ENCODE results near the gene EML2. TPM values are rescaled to one million over a fixed set of nuclear protein-coding genes. Genes with fewer than 3 reads are reported as not detected.

Gene EML2
- total RNA-seq, 1 donor from 2014 or later, result 24.6 TPM

DNA sequence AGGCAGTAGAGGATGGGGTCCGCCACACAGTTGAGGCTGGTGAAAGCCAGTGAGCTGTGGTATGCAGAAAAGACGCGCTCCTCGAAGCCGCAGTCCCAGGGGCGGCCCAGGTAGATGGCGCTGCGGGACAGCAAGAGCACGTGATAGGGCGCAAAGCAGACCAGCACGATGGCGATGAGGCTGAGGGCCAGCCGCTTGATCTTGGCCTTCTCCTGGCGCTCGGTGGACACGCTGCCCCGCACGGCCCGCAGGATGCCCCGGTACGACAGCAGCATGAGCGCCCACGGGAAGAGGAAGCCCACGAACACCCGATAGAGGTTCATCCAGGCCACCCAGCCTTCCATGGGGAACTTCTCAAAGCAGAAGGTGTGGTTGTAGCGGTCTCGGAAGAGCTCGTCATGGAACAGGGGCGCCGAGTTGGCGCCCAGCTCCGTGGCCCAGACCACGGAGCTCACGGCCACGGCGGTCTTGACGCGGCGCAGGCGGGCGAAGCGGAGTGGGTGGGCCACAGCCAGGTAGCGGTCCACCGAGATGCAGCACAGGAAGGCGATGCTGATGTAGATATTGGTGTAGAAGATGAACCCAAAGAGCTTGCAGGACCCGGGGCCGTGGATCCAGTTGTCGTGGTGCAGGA lies 48.1 kb downstream of the EML2 start:
- TF ChIP-seq CTCF (IDR thresholded peaks at IDR 0.05; ENCODE audit: insufficient read depth, low read depth, low read length), result peak; percentile 14
- no peak for TF ChIP-seq EZH2 (IDR thresholded peaks at IDR 0.05; ENCODE audit: insufficient read depth, low read length)
- Mint-ChIP-seq H3K9me3 (ENCODE audit: unreplicated experiment) (peaks cover 2% of the 10 kb centered on the region), H3K4me3 (ENCODE audit: unreplicated experiment) (no peak overlapping the region), H3K27me3 (ENCODE audit: low read depth, unreplicated experiment) (peaks cover 7% of the 10 kb centered on the region), H3K4me1 (ENCODE audit: low read depth, unreplicated experiment) (no peaks in the 10 kb centered on the region), H3K36me3 (ENCODE audit: low read depth, unreplicated experiment) (no peaks in the 10 kb centered on the region), H3K27ac (ENCODE audit: unreplicated experiment) (no peak overlapping the region)
- no peak overlapping the region for H3K4me3 ChIP-seq (ENCODE audit: insufficient read depth, low read depth, low read length)
- no peaks in the 10 kb centered on the region for H3K36me3 ChIP-seq (ENCODE audit: insufficient read depth, low read length)
- no peaks in the 10 kb centered on the region for H3K27me3 ChIP-seq (ENCODE audit: insufficient read depth, low read length)
- H2AFZ ChIP-seq (ENCODE audit: low read depth, low read length), result peak overlapping the region; percentile 47
- no peak overlapping the region for H3K27ac ChIP-seq (ENCODE audit: low read depth, low read length)
- DNase-seq (ENCODE audit: low read depth) (no peak), FAIRE-seq (no peak)
- H4K20me1 ChIP-seq (ENCODE audit: insufficient read depth, low read length), result no peaks in the 10 kb centered on the region
- no peaks in the 10 kb centered on the region for H3K79me2 ChIP-seq (ENCODE audit: insufficient read depth, low read length)
- no peaks in the 10 kb centered on the region for H3K4me1 ChIP-seq (ENCODE audit: insufficient read depth, low read length)
- H3K9me3 ChIP-seq (ENCODE audit: insufficient read depth, low read depth, low read length), result no peaks in the 10 kb centered on the region
- H3K4me2 ChIP-seq (ENCODE audit: low read length), result peak overlapping the region; percentile 11
- H3K9ac ChIP-seq (ENCODE audit: low read length), result no peak overlapping the region

- H3K79me2 ChIP-seq (ENCODE audit: insufficient read depth, low read length), result no peaks in the 10 kb centered on the region
- no peaks in the 10 kb centered on the region for H3K4me1 ChIP-seq (ENCODE audit: insufficient read depth, low read length)
- H3K27me3 ChIP-seq (ENCODE audit: insufficient read depth, low read length), result no peaks in the 10 kb centered on the region
- TF ChIP-seq EZH2 (IDR thresholded peaks at IDR 0.05; ENCODE audit: insufficient read depth, low read length) (no peak), CTCF (IDR thresholded peaks at IDR 0.05; ENCODE audit: insufficient read depth, low read depth, low read length) (no peak)
- H3K36me3 Mint-ChIP-seq (ENCODE audit: low read depth, unreplicated experiment), result no peaks in the 10 kb centered on the region
- peaks cover 4% of the 10 kb centered on the region for H3K27me3 Mint-ChIP-seq (ENCODE audit: low read depth, unreplicated experiment)
- H3K9me3 Mint-ChIP-seq (ENCODE audit: unreplicated experiment), result peaks cover 2% of the 10 kb centered on the region
- no peak overlapping the region for H2AFZ ChIP-seq (ENCODE audit: low read depth, low read length)
- no peak overlapping the region for H3K4me3 ChIP-seq (ENCODE audit: insufficient read depth, low read depth, low read length)
- H3K36me3 ChIP-seq (ENCODE audit: insufficient read depth, low read length), result no peaks in the 10 kb centered on the region
- no peaks in the 10 kb centered on the region for H3K9me3 ChIP-seq (ENCODE audit: insufficient read depth, low read depth, low read length)
- no peak overlapping the region for H3K4me3 Mint-ChIP-seq (ENCODE audit: unreplicated experiment)
- H3K4me1 Mint-ChIP-seq (ENCODE audit: low read depth, unreplicated experiment), result no peaks in the 10 kb centered on the region
- DNase-seq (ENCODE audit: low read depth) (no peak), FAIRE-seq (no peak)
- no peak overlapping the region for H3K9ac ChIP-seq (ENCODE audit: low read length)
- H3K27ac ChIP-seq (ENCODE audit: low read depth, low read length), result no peak overlapping the region
- H3K27ac Mint-ChIP-seq (ENCODE audit: unreplicated experiment), result no peak overlapping the region
- peak overlapping the region; percentile 11 for H3K4me2 ChIP-seq (ENCODE audit: low read length)
- H4K20me1 ChIP-seq (ENCODE audit: insufficient read depth, low read length), result no peaks in the 10 kb centered on the region
Observed at GRCh38 chr19:45590300-45591003, 48.7 kb downstream of the EML2 start.

DNA sequence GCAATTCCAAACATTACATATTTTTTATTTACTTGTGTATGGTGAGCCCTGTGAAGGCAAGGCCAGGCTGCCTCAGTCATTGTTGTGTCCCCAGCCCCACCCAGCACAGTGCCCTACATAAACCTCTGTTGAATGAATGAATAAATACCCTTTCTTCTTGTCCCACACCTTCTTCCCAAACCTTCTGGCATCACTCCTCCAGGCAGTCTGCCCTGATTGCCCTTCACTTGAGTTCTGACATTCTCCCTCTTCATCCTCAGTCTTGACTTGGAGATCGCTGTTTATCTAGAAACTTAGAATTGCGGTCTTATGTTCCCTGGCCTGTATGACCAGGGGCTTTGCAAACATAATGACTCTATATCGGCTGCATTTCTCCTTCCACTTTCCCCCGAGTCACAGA lies 49.4 kb downstream of the EML2 start:
- no peaks in the 10 kb centered on the region for H3K36me3 Mint-ChIP-seq (ENCODE audit: low read depth, unreplicated experiment)

More for the DNA sequence above, 49.4 kb downstream of the EML2 start:
- H3K4me2 ChIP-seq (ENCODE audit: low read length), result no peak overlapping the region
- no peak overlapping the region for H3K4me3 Mint-ChIP-seq (ENCODE audit: unreplicated experiment)
- H3K9me3 ChIP-seq (ENCODE audit: insufficient read depth, low read depth, low read length), result no peaks in the 10 kb centered on the region
- no peaks in the 10 kb centered on the region for H3K27me3 ChIP-seq (ENCODE audit: insufficient read depth, low read length)
- H3K79me2 ChIP-seq (ENCODE audit: insufficient read depth, low read length), result no peaks in the 10 kb centered on the region
- DNase-seq (ENCODE audit: low read depth), result no peak
- H3K9me3 Mint-ChIP-seq (ENCODE audit: unreplicated experiment), result peaks cover 2% of the 10 kb centered on the region
- H4K20me1 ChIP-seq (ENCODE audit: insufficient read depth, low read length), result no peaks in the 10 kb centered on the region
- H3K27ac Mint-ChIP-seq (ENCODE audit: unreplicated experiment), result no peak overlapping the region
- H2AFZ ChIP-seq (ENCODE audit: low read depth, low read length), result no peak overlapping the region
- FAIRE-seq, result no peak
- H3K4me1 Mint-ChIP-seq (ENCODE audit: low read depth, unreplicated experiment), result no peaks in the 10 kb centered on the region
- H3K36me3 ChIP-seq (ENCODE audit: insufficient read depth, low read length), result no peaks in the 10 kb centered on the region
- no peak for TF ChIP-seq CTCF (IDR thresholded peaks at IDR 0.05; ENCODE audit: insufficient read depth, low read depth, low read length)
- TF ChIP-seq EZH2 (IDR thresholded peaks at IDR 0.05; ENCODE audit: insufficient read depth, low read length), result no peak
- H3K27me3 Mint-ChIP-seq (ENCODE audit: low read depth, unreplicated experiment), result peaks cover 4% of the 10 kb centered on the region
- no peak overlapping the region for H3K9ac ChIP-seq (ENCODE audit: low read length)
- H3K4me1 ChIP-seq (ENCODE audit: insufficient read depth, low read length), result peaks cover 6% of the 10 kb centered on the region
- H3K27ac ChIP-seq (ENCODE audit: low read depth, low read length), result no peak overlapping the region
- H3K4me3 ChIP-seq (ENCODE audit: insufficient read depth, low read depth, low read length), result no peak overlapping the region
